ENCODE measurements around the gene ADRA2B.
"Not testable (repeated sequence)": the region's sequence is repeated elsewhere in the genome, so short reads cannot be mapped to it uniquely, and the experiment has no call there.

ADRA2B gene

GRCh38 chr2:96085541-96086355, 30.6 kb downstream of the ADRA2B start:
- DNase-seq, result no peak

- DNase-seq, result not testable (repeated sequence)
Measured at GRCh38 chr2:96084858-96085518, 31.4 kb downstream of the ADRA2B start.

GRCh38 chr2:96083989-96084857, 32.1 kb downstream of the ADRA2B start:
- no peak for DNase-seq

- peak; percentile 13 for DNase-seq
Measured at GRCh38 chr2:96083064-96083939, 33.1 kb downstream of the ADRA2B start.

GRCh38 chr2:96082211-96083063, 33.9 kb downstream of the ADRA2B start:
- DNase-seq, result peak; percentile 72

GRCh38 chr2:96081042-96081441, 35.3 kb downstream of the ADRA2B start:
- DNase-seq, result no peak

GRCh38 chr2:96075199-96075771, 41.1 kb downstream of the ADRA2B start:
- DNase-seq, result no peak

- no peak for DNase-seq
Measured at GRCh38 chr2:96074156-96074555, 42.2 kb downstream of the ADRA2B start.

GRCh38 chr2:96073170-96073775, 43.1 kb downstream of the ADRA2B start:
- no peak for DNase-seq

- DNase-seq, result no peak
Measured at GRCh38 chr2:96072746-96073145, 43.6 kb downstream of the ADRA2B start.

- DNase-seq, result not testable (repeated sequence)
Measured at GRCh38 chr2:96071977-96072491, 44.3 kb downstream of the ADRA2B start.

GRCh38 chr2:96071087-96071976, 45.0 kb downstream of the ADRA2B start:
- DNase-seq, result not testable (repeated sequence)

- not testable (repeated sequence) for DNase-seq
Measured at GRCh38 chr2:96070351-96070750, 46.0 kb downstream of the ADRA2B start.

- not testable (repeated sequence) for DNase-seq
Measured at GRCh38 chr2:96069878-96070277, 46.5 kb downstream of the ADRA2B start.

- DNase-seq, result not testable (repeated sequence)
Measured at GRCh38 chr2:96067902-96068581, 48.3 kb downstream of the ADRA2B start.

GRCh38 chr2:96067098-96067660, 49.2 kb downstream of the ADRA2B start:
- not testable (repeated sequence) for DNase-seq

- not testable (repeated sequence) for DNase-seq
Measured at GRCh38 chr2:96066511-96066910, 49.9 kb downstream of the ADRA2B start.

- not testable (repeated sequence) for DNase-seq
Measured at GRCh38 chr2:96065954-96066353, 50.4 kb downstream of the ADRA2B start.
